NCI-H128 (cell line): ENCODE measurements around the gene RNF25.

Source experiments
- DNase-seq: peaks from one replicate; lab custom pipeline; 2025; ENCODE audit not compliant: unreplicated experiment; lab: John Stamatoyannopoulos, UW

Gene RNF25, protein sequence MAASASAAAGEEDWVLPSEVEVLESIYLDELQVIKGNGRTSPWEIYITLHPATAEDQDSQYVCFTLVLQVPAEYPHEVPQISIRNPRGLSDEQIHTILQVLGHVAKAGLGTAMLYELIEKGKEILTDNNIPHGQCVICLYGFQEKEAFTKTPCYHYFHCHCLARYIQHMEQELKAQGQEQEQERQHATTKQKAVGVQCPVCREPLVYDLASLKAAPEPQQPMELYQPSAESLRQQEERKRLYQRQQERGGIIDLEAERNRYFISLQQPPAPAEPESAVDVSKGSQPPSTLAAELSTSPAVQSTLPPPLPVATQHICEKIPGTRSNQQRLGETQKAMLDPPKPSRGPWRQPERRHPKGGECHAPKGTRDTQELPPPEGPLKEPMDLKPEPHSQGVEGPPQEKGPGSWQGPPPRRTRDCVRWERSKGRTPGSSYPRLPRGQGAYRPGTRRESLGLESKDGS

DNA sequence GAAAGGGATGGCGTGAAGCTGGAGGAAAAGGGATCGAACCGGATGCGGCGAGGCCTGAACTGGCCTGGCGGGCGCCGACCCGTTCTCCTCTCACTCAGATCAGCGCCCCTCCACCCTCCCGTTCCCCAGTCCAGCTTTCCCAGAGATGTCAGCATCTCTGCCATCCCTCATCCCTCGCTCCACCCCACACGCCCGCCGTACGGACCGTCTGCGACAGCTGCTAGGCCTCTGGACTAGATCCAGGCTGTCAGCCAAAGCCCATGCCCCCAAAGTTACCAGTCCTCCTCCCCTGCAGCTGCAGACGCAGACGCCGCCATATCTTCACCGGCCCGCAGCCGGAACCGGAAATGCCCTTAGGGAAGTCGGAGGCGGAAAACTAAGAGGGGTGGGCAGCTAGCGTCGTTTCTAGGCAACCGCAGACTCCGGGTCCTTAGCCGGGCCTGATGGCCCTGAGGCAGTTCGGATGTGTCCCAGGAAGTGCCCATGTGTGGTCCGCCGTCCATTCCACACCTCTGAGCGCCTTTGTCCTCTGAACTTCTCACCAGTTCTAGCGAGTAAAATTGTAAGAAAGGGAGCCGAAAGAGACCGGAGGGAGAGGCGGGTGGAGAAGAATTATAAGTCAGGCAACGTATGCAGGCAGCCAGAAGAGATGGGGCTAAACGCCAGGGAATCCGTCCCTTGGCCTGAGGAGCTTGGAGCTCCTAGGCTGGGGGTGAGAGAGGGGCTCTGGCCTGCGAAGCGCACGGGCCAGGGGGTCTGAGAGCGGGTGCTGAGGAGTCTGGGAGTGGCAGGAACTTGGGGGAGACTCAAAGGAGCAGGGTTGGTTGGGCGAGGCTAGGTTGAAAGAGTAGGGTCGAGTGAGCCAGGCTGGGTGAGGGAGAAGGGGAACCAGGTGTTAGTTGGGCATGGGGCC lies at the start of gene RNF25, which contains the start of gene STK36:
Gene RNF25 (minus strand): TSS at position 349 of the 913 bp plus-strand sequence. CDS start 32 bp downstream, at position 317.
Gene STK36 (plus strand): TSS at position 433 of the 913 bp plus-strand sequence. CDS start 744 bp downstream, outside the sequence.
- DNase-seq, result peak; percentile 30

DNA sequence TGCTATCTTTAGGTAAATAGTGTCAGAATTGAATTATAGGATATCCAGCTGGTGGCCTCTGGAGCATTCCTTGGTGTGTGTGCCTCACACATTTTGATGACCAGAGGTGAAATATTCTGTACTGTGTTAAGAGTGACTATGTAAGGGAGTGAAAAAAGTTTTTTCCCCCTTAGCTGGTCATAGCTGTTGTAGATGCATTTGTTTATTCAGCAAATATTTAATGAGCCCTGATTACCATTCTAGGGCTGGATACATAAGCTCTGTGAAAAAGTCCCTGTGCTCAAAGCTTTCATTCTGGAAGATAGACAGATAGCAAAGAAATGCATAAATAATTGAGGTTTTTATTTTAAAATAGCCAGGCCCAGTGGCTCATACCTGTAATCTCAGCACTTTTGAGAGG lies 49.7 kb upstream of the RNF25 start:
- DNase-seq, result no peak

DNA sequence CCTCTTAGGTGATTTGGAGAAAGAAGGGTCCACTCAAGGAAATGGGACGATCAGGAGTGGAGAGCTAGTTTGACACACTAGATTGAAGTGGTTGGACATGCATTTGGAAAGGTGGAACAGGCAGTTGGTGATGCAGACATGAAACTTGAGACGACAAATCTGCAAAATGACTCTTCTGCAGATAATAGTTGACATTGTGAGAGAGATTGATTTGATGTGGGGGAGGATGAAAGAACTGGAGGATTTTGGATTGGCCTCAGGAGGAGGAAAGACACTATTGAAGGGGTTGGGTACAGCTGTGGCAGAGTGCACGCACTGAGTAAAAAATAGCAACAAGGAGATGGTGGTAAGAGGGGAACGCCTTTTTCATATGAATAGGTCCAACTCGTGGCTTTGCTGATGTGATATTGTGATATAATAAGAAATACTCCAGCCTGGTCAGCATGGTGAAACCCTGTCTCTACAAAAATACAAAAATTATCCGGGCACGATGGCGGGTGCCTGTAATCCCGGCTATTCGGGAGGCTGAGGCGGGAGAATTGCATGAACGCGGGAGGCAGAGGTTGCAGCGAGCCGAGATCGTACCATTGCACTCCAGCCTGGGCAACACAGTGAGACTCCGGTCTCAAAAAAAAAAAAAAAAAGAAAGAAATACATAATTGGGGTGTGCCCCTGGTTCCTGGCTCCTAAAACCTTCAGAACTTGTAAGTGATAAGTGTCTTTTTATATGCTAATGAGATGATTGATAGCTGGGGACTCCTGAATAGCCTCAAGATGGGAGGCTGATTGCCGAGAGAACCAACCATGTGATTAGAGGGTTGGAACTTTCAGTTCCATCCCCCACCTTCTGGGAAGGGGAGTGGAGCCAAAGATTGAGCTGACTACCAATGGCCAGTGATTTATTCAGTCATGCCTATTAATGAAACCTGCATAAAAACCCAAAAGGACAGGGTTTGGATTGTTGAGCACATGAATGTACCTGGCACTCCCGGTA lies 48.5 kb upstream of the RNF25 start:
- no peak for DNase-seq

DNA sequence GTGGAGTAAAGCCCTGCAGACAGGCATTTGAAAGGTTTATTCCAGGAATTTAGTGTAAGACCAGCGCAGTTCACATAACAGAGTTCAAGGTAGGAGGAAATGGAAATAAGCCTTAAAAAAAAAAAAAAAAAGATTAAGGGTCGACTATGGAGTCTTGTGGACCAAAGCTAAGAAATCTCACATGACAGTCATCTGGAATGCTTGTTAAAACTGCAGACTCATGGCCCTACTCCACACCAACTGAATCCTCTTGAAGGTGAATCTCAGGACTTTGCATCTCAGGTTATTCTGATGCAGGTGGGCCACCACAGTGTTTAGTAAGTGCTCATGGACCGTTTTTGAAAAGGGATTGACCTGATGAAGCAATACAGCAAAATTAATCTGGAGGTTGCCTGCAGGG lies 47.7 kb upstream of the RNF25 start:
- DNase-seq, result no peak

DNA sequence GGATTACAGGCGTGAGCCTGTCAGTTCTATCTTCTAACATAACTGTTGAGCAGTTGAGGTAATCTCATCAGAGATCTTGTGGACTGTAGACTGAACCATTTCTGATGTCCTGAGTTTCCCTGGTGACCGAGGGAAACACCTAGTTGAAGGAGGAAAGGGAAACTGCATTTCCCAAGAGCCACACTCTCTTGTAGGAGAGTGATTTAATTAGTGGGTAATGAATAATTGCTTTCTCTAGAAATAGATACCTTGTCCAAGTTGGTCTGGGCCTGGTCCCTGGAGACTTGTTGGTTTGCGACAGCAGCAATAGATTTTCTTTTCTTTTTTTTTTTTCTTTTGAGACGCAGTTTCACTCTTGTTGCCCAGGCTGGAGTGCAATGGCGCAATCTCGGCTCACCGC lies 46.3 kb upstream of the RNF25 start:
- no peak for DNase-seq

DNA sequence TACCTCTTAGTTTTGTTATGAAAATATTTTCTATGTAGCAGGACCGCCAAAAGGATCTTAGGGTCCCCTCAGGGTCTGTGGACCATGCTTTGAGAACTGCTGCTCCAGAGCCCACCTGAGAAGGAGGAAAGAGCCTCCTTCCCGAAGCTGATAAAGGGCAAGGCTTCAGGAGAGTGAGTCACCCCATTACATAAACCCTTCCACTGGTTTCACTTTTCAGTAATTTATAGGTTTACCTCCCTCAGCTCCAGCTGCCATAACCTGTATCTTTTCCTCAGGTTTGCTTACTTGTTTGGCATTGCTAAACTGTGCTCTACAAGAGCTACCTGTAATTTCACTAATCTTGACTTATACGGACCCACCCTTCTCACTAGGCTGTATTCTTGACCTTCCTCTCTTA lies 45.5 kb upstream of the RNF25 start:
- DNase-seq, result no peak

DNA sequence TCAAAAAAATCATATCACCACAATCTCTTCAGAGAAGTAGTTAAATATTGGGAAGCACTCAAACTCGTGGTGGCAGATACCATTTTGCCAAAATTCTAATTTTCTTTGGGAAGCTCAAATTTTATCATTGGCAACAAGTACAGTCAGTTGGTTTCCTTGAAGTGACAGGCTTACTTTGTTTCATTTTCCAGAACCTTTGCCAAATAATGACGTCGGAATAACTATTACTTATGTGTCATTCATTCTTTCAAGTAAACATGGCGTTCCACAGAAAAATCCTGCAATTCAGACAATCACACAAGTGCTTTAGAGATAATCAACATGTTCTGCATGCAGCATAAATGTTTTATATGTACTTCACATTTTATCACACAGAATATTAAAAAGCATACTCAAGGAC lies 44.3 kb upstream of the RNF25 start:
- no peak for DNase-seq

DNA sequence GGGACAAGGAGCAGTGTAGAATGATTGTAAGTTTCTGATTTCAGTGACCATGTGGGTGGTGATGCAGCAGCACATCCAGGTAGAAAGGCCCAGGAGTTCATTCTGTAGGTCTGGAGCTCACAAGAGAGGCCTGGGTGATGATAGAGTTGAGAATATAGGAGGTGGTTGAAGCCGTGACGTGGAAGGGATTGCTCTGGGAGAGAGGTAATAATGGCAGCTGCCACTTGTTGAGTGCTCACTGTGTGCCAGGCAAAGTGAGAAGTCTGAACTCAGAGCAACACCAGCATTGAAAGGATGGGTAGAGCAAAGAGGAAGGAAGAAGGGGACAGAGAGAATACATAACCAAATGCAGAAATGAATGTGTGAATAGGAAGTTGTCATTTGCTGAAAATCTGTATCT lies 42.1 kb upstream of the RNF25 start:
- DNase-seq, result no peak

DNA sequence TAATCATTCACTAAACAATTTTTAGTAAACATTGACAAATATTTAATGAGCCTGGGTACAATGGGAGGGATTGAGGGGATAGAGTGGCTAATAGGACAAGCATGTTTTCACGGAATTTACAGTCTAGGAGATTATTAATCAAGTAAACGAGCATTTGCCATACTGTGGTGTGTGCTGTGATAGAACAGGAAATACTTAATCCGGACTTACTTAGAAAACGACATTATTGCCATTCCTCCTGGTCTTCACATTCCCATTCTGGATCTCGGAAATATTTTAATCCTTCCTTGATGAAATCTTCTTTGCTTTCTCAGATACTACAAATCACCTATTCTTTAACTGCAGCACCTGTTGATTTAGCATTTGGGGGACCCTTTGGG lies 39.7 kb upstream of the RNF25 start:
- DNase-seq, result no peak

DNA sequence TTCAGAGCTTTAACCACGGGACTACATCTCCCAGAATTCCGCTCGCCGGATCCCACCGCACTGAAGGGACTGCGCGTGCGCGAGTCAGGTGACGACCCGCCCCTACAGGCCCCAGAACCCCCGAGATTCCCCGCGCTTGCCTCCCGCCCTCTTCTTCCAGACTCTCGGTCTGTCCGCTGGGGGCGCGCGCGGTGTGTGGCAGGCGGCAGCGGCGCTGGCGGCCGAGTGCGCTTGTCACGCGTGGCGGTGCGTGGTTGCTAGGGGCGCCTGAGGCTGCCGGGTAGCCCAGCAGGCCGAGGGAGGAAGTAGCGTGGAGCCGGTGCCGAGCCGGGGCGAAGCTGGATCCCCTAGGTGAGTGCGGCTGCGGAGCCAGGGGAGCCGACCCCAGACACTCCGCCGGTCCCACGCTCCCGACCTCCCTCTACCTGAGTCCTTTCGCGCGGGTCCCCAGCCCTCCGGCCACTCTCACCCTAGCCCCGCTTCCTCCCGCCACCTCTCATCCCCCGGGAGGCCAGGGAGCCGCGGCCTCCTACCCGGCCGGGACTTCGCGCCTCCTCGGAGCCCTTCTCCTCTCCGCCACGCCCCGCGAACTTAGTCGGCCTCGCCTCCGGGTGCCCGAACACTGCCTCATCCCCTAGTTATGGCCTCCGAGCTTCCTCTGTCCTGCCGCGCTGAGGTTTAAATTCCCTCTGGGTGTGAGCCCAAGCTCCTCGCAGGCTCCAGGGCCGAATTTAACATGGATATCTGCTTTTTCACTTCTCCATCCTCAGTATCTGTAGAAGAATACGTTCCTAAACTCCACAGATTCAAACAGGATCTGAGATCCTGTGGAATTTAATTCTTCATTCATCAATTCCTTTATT lies 39.1 kb upstream of the RNF25 start, which contains the start of gene TTLL4:
Gene TTLL4 (plus strand): TSS at position 149 of the 863 bp plus-strand sequence. CDS start 26,842 bp downstream, outside the sequence.
- peak; percentile 86 for DNase-seq

DNA sequence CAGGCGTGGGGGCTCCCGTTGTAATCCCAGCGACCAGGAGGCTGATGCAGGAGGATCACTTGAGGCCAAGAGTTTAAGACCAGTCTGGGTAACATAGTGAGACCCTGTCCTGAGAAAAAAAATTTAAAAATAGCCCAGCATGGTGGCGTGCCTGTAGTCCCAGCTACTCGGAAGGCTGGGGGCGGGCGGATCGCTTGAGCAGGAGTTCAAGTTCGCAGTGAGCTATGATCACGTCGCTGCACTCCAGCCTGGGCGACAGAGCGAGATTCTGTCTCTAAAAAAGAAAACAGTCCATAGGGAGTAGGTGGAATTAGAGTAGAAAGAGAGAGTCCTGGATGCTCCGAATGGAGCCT lies 38.5 kb upstream of the RNF25 start:
- DNase-seq, result no peak

DNA sequence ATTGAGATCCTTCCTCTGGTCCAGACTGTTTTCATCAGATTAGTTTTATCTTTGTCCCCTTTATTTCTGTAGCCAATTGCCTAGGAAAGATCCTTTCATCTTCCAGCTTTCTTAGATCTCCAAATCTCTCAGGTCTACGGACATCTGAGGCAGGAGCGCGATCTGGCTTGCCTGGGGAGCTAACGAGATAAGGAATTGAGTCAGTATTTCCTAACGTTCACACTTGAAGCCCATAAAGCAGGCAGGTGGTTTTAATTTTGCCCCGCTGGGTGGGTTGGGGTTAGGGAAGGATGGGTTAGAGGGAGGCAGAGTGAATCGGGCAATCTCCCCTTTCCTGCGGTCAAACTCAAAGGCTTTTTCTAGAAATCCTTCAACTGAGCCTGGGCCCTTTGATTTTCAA lies 38.1 kb upstream of the RNF25 start:
- DNase-seq, result no peak

DNA sequence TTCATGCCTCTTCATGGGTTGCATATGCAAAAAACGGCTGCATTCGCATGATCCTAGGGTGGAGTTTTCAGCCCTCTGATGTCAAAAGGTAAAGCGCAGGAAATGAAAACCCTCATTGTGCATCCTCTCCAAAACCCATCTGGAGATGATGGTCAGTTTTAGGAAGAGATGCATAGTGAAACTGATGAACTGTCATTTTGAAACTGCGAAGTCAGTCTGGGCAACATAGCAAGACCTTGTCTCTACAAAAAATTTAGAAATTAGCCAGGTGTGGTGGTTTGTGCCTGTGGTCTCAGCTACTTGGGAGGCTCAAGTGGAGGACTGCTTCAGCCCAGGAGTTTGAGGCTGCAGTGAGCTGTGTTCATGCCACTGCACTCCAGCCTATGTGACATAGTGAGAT lies 36.3 kb upstream of the RNF25 start:
- no peak for DNase-seq

DNA sequence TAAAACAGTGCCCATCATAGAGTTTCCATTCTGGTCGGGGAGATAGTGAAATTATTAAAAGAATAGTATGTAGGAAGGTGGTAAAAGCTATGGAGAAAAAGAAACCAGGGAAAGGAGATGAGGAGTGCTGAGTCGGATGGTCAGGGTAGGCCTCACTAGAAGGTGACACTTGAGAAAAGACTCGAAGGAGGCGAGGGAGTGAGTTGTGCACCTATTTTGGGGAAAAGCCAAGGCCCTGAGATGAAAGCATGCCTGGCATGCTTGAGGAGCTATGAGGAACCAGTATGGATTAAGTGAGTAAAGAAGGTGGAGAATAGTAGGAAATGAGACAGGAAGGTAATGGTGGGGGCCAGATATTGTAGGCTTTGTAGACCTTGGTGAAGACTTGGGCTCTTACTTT lies 31.5 kb upstream of the RNF25 start:
- DNase-seq, result no peak

DNA sequence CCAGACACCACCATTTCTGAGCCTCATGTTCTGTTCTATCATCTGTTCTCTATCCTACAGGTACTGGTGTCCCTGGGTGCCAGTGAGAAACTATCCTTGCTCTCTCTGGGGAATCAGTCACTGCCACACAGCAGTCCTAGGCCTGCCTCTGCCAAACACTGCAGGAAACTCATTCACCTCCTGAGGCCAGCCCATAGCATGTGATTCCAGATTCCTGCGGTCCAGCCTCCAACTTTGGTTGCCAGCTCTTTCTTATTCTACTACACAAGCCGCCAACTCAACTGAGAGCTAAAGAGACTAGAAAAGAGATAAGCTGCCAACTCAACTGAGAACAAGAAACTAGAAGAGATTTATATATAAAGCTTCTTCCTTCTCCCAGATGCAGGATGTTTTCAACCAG lies 30.0 kb upstream of the RNF25 start:
- DNase-seq, result no peak

DNA sequence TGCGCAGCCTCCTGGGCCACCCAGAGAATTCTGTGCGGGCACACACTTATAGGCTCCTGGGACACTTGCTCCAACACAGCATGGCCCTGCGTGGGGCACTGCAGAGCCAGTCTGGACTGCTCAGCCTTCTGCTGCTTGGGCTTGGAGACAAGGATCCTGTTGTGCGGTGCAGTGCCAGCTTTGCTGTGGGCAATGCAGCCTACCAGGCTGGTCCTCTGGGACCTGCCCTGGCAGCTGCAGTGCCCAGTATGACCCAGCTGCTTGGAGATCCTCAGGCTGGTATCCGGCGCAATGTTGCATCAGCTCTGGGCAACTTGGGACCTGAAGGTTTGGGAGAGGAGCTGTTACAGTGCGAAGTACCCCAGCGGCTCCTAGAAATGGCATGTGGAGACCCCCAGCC lies 27.1 kb upstream of the RNF25 start:
- DNase-seq, result no peak

DNA sequence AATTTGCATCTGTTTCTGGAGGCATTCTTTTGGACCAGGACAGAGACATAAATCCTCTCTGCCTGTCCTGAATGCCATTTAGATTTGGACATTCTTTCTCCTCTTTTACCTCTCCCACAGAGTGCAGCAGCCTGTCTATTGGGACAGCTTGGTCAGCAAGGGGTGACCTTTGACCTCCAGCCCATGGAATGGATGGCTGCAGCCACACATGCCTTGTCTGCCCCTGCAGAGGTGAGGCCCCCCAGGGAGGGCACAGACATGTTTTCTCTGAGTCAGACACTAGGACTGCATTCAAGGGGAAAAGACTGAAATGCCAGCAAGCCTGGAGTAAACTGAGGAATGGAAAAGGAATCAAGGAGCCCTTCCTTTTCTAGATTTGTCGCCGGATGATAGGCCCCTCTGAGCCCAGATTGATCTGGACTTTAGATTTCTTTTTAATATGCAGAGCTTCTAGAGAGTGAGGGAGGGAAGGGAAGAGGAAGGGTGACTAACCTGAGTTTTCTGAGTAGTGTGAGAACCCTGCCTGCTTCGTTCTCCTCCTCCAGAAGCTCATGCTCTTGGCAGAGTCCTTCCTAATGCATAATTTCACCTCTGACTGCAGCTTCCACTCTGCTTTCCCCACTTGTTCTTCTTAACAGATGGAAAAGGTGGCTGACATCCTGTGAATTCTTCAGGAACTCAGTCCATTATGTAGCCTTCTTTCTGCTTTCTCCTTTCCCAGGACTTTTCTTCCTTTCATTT lies 22.8 kb upstream of the RNF25 start:
- no peak for DNase-seq

DNA sequence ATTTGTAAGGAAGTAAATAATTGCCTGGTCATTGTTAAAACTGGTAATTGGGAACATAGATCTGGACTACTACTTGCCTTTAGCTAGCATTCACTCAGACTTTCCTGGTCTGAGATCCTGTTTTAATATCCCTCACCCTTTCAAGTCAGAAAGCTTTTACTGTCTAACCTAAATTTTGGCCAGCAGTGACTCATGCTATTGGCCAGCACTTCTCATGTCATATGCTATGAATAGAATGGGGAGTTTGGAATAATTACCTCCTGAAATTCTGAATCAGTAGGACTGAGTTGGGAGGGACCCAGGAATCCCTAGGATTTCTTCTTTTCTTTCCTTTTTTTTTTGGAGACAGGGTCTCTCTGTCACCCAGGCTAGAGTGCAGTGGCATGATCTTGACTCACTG lies 19.4 kb upstream of the RNF25 start:
- no peak for DNase-seq
